ENCODE measurements around the gene BAAT.

GRCh38 chr9:101325053-101325452 is 59.8 kb downstream of the BAAT start:
- TF ChIP-seq CTCF (IDR thresholded peaks at IDR 0.05) (no peak), ZFX (IDR thresholded peaks at IDR 0.05; ENCODE audit: borderline replicate concordance) (no peak)
